Spleen (tissue), 7 donors: ENCODE measurements around the gene LRWD1.

Experiments used
- CTCF ChIP-seq, 11 experiments: fragments of 200-600 bp in 7 of 11; fragments of 450-650 bp in 4 of 11; sonication (generic) in 4 of 11; IDR thresholded peaks in 8 of 11; conservative IDR thresholded peaks in 3 of 11; 1 replicate in 7 of 11; 2 replicates in 4 of 11; pipeline versions ENCODE4 v1.4.0 to v1.8.0; 2016 to 2021; ENCODE audit warnings: antibody characterized with exemption in 11 of 11, inconsistent platforms in 4 of 11, mild to moderate bottlenecking in 1 of 11
- POLR2AphosphoS5 ChIP-seq, 3 donors: sonication (generic); formaldehyde crosslinking; IDR thresholded peaks; one replicate each; pipeline ENCODE4 v1.5.1; 2017; ENCODE audit warnings: antibody characterized with exemption in 3 of 3
- donor health status: DM: no; HTN: no; CAD: no; lungs with moderate emphysema.
- donor health status: DM: no; HTN: no; CAD: no.
- donor health status: DM: no; HTN: no; CAD: no.

GRCh38 chr7:102471791-102472125, 7.0 kb downstream of the LRWD1 start:
- no peak for TF ChIP-seq CTCF (IDR thresholded peaks at IDR 0.05 in 8 of 11, conservative IDR thresholded peaks at IDR 0.05 in 3 of 11)
- no peak for TF ChIP-seq POLR2AphosphoS5 (IDR thresholded peaks at IDR 0.05)
